Panc1 (cell line): ENCODE data around the gene LRFN2. TPM values are rescaled to one million over a fixed set of nuclear protein-coding genes. Genes with fewer than 3 reads are reported as not detected.

Experiments used
- ATAC-seq: fragments of 200-7000 bp; cut with Tn5 transposase; 2 replicates; pipeline ENCODE4 v1.9.1; 2020; ENCODE audit warnings: mild to moderate bottlenecking, moderate library complexity
- BruUV-seq: library from RNA; stranded (reverse); fragments of 400-500 nt; replicated peaks from 2 replicates; lab custom pipeline; 2021; lab: Mats Ljungman, UMichigan
- CTCF ChIA-PET: fragments of 300-600 bp; sonication (Branson Sonifier 250); formaldehyde crosslinking; loops from one replicate; lab custom pipeline; 2022; ENCODE audit warnings: antibody characterized with exemption; lab: Charles Lee
- POLR2A ChIA-PET: fragments of 300-600 bp; sonication (Branson Sonifier 250); formaldehyde crosslinking; loops from one replicate; lab custom pipeline; 2022; ENCODE audit warnings: antibody characterized with exemption; lab: Charles Lee
- DNase-seq: peaks from one replicate; pipeline ENCODE4 v3.0.0-alpha.2; 2010; ENCODE audit warnings: low read depth, low spot score
- H3K27ac ChIP-seq: 2 replicates; pipeline ENCODE4 v1.5.1; 2011; ENCODE audit warnings: mild to moderate bottlenecking, low read length, inconsistent platforms
- H3K27me3 ChIP-seq: fragments of 200-500 bp; sonication (Bioruptor generic); 2 replicates; pipeline ENCODE4 v1.6.0; 2014; ENCODE audit warnings: low read length, inconsistent platforms; ENCODE audit not compliant: control insufficient read depth, insufficient read depth
- H3K36me3 ChIP-seq: fragments of 200-500 bp; sonication (Bioruptor generic); 2 replicates; pipeline ENCODE4 v1.5.1; 2014; ENCODE audit warnings: inconsistent platforms, mild to moderate bottlenecking, low read length, moderate library complexity; ENCODE audit not compliant: control insufficient read depth, insufficient read depth
- H3K4me1 ChIP-seq: 2 replicates; pipeline ENCODE4 v1.5.1; 2011; ENCODE audit warnings: inconsistent platforms, mild to moderate bottlenecking, low read length, moderate library complexity; ENCODE audit not compliant: control insufficient read depth, insufficient read depth
- H3K4me3 ChIP-seq, 2 experiments: 2 replicates each; pipeline ENCODE4 v1.5.1; 2011 to 2012; ENCODE audit warnings: low read depth in 2 of 2, low read length in 2 of 2, mild to moderate bottlenecking in 2 of 2, inconsistent platforms in 1 of 2, moderate library complexity in 1 of 2
- H3K9me3 ChIP-seq: fragments of 200-500 bp; sonication (Bioruptor generic); 2 replicates; pipeline ENCODE4 v1.5.1; 2014; ENCODE audit warnings: low read depth, mild to moderate bottlenecking, inconsistent platforms, low read length, moderate library complexity; ENCODE audit not compliant: control insufficient read depth, insufficient read depth
- POLR2AphosphoS5 ChIP-seq: IDR thresholded peaks from 2 replicates; pipeline ENCODE4 v1.6.1; 2012; ENCODE audit warnings: mild to moderate bottlenecking, low read depth, low read length, moderate library complexity
- REST ChIP-seq, 2 experiments: IDR thresholded peaks; 2 replicates each; pipeline ENCODE4 v1.6.1; 2011 to 2012; ENCODE audit warnings: low read depth in 2 of 2, control low read depth in 1 of 2, low read length in 1 of 2, mild to moderate bottlenecking in 1 of 2, moderate library complexity in 1 of 2; ENCODE audit not compliant: insufficient read depth in 1 of 2
- SIN3A ChIP-seq: IDR thresholded peaks from 2 replicates; pipeline ENCODE4 v1.6.1; 2012; ENCODE audit warnings: low read depth, mild to moderate bottlenecking, low read length, moderate library complexity, borderline replicate concordance; ENCODE audit not compliant: insufficient read depth
- TCF7L2 ChIP-seq: IDR thresholded peaks from 2 replicates; pipeline ENCODE4 v1.6.1; 2011; ENCODE audit warnings: mild to moderate bottlenecking, low read depth, low read length, inconsistent platforms
- in situ Hi-C: cut with HindIII; loops from 2 replicates; pipeline ENCODE4 v1.10.0; 2016; ENCODE audit warnings: low sequenced_read_pairs, low pct_unique_long_range_greater_than_20kb
- intact Hi-C: fragments of 100-400 bp; cut with micrococcal nuclease; formaldehyde crosslinking; loops from one replicate; pipeline ENCODE4 v1.10.0; 2022; ENCODE audit not compliant: unreplicated experiment
- total RNA-seq: library from RNA; stranded (reverse); gene quantifications from one replicate; pipeline ENCODE4 v1.2.1, GENCODE V29; 2021; ENCODE audit not compliant: unreplicated experiment
- TF ChIP-seq, protein P1 (sequence below): fragments of 450-650 bp; IDR thresholded peaks from 2 replicates; pipeline ENCODE4 v1.5.1; 2017; ENCODE audit warnings: mild to moderate bottlenecking

Gene LRFN2
- total RNA-seq, 1 experiment from 2014 or later = 0.05 TPM

GRCh38 chr6:40377173-40377806 is 209.9 kb downstream of the LRFN2 start:
- POLR2A ChIA-PET = no interaction called here
- DNase-seq (no peak), ATAC-seq (no peak)
- Histone ChIP-seq H3K27ac (no peak overlapping the region), H3K9me3 (no peaks in the 10 kb centered on the region), H3K27me3 (no peaks in the 10 kb centered on the region), H3K4me1 (no peaks in the 10 kb centered on the region), H3K36me3 (no peaks in the 10 kb centered on the region), H3K4me3 (no peak overlapping the region)
- in situ Hi-C loops = no loop called here
- no TSS peak for BruUV-seq
- TF ChIP-seq, protein P1, sequence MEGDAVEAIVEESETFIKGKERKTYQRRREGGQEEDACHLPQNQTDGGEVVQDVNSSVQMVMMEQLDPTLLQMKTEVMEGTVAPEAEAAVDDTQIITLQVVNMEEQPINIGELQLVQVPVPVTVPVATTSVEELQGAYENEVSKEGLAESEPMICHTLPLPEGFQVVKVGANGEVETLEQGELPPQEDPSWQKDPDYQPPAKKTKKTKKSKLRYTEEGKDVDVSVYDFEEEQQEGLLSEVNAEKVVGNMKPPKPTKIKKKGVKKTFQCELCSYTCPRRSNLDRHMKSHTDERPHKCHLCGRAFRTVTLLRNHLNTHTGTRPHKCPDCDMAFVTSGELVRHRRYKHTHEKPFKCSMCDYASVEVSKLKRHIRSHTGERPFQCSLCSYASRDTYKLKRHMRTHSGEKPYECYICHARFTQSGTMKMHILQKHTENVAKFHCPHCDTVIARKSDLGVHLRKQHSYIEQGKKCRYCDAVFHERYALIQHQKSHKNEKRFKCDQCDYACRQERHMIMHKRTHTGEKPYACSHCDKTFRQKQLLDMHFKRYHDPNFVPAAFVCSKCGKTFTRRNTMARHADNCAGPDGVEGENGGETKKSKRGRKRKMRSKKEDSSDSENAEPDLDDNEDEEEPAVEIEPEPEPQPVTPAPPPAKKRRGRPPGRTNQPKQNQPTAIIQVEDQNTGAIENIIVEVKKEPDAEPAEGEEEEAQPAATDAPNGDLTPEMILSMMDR = no peak
- no peak for TF ChIP-seq TCF7L2
- no peak for TF ChIP-seq POLR2AphosphoS5
- no peak for TF ChIP-seq SIN3A
- TF ChIP-seq REST (IDR thresholded peaks at IDR 0.05; ENCODE audit: insufficient read depth in 1 of 2, low read depth in 2 of 2, low read length in 1 of 2) = no peak
- CTCF ChIA-PET = no interaction called here
- intact Hi-C loops = no loop called here

GRCh38 chr6:40376113-40376650 is 211.0 kb downstream of the LRFN2 start:
- Histone ChIP-seq H3K27me3 (no peaks in the 10 kb centered on the region), H3K27ac (no peak overlapping the region), H3K4me1 (no peaks in the 10 kb centered on the region), H3K4me3 (no peak overlapping the region), H3K36me3 (no peaks in the 10 kb centered on the region), H3K9me3 (no peaks in the 10 kb centered on the region)
- ChIA-PET CTCF (no interaction called here), POLR2A (no interaction called here)
- no peak for ATAC-seq
- no peak for DNase-seq
- BruUV-seq = no TSS peak
- TF ChIP-seq SIN3A (no peak), TCF7L2 (no peak)
- in situ Hi-C loops (no loop called here), intact Hi-C loops (no loop called here)

DNA sequence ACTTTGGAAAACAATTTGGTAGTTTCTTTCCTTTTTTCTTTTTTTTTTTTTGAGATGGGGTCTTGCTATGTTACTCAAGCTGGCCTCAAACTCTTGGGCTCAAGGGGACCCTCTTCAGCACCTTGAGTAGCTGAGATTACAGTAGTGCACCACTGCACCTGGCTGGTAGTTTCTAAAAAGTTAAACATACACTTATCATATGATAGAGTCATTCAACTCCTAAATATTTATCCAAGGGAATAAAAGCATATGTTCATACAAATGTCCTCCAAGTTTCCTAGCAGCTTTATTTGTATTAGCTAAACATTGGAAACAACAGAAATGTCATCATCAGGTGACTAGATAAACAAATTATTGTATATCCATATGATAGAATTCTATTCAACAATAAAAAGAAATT is 213.9 kb downstream of the LRFN2 start:
- no peak overlapping the region for H3K27ac ChIP-seq
- CTCF ChIA-PET = no interaction called here
- in situ Hi-C loops = no loop called here
- TF ChIP-seq, protein P1 = no peak
- TF ChIP-seq REST (IDR thresholded peaks at IDR 0.05; ENCODE audit: insufficient read depth in 1 of 2, low read depth in 2 of 2, low read length in 1 of 2) = no peak
- no peak for TF ChIP-seq TCF7L2
- TF ChIP-seq SIN3A = no peak
- no peak for TF ChIP-seq POLR2AphosphoS5
- POLR2A ChIA-PET = no interaction called here
- no peak for DNase-seq
- BruUV-seq = no TSS peak
- no peaks in the 10 kb centered on the region for H3K36me3 ChIP-seq
- no peaks in the 10 kb centered on the region for H3K27me3 ChIP-seq
- intact Hi-C loops = no loop called here
- H3K9me3 ChIP-seq = no peaks in the 10 kb centered on the region
- no peak for ATAC-seq
- no peaks in the 10 kb centered on the region for H3K4me1 ChIP-seq
- no peak overlapping the region for H3K4me3 ChIP-seq
